ENCODE data around the gene BEST4.
A peak's percentile ranks its signal among the peaks of the same experiment; 100 is the strongest.
"Not testable (repeated sequence)": the region's sequence is repeated elsewhere in the genome, so short reads cannot be mapped to it uniquely, and the experiment has no call there.

The BEST4 gene

GRCh38 chr1:44812822-44813543 lies 25.0 kb upstream of the BEST4 start:
- Histone ChIP-seq H3K9me3 (replicated peaks in 1 of 2; ENCODE audit: control insufficient read depth in 2 of 2, insufficient read depth in 1 of 2, low read depth in 1 of 2, low read length in 2 of 2) (no peaks in the 10 kb centered on the region), H3K36me3 (replicated peaks in 1 of 2; ENCODE audit: control insufficient read depth in 2 of 2, insufficient read depth in 2 of 2, low read length in 2 of 2) (peaks cover 0 to 13% of the 10 kb centered on the region in 2 donors), H2BK12ac (ENCODE audit: low read length) (peak overlapping the region; percentile 75), H4K8ac (ENCODE audit: low read depth, low read length) (peak overlapping the region; percentile 21), H3K4me2 (ENCODE audit: insufficient read depth, low read length, poor library complexity, severe bottlenecking) (peak overlapping the region; percentile 80), H3K4me3 (ENCODE audit: low read length in 2 of 2) (peak overlapping the region in 1 of 2 donors; percentile 81), H3K79me1 (ENCODE audit: low read depth, low read length) (peaks cover 3% of the 10 kb centered on the region), H2AK5ac (ENCODE audit: low read depth, low read length) (peak overlapping the region; percentile 95), H3K23ac (ENCODE audit: low read depth, low read length, poor library complexity) (peak overlapping the region; percentile 68), H3K4me1 (ENCODE audit: control insufficient read depth in 2 of 2, insufficient read depth in 1 of 2, low read depth in 1 of 2, low read length in 2 of 2) (peaks cover 15 to 30% of the 10 kb centered on the region in 2 donors), H3K14ac (ENCODE audit: low read length) (peak overlapping the region; percentile 92), H3K9ac (ENCODE audit: low read depth, low read length, poor library complexity) (peak overlapping the region; percentile 94), H3K18ac (ENCODE audit: low read length) (peak overlapping the region; percentile 97), H2BK15ac (ENCODE audit: low read length) (peak overlapping the region; percentile 68), H2BK5ac (ENCODE audit: low read length) (peak overlapping the region; percentile 83), H3K4ac (ENCODE audit: low read length) (peak overlapping the region; percentile 81), H4K91ac (ENCODE audit: low read depth, low read length, poor library complexity) (peak overlapping the region; percentile 96), H3K27ac (replicated peaks; ENCODE audit: low read length) (no peak overlapping the region), H3K27me3 (ENCODE audit: control insufficient read depth in 3 of 3, insufficient read depth in 3 of 3, low read depth in 1 of 3, low read length in 3 of 3) (peaks cover 0 to 4% (median 0%) of the 10 kb centered on the region in 3 experiments), H2AFZ (ENCODE audit: low read length) (no peak overlapping the region), H2BK120ac (ENCODE audit: low read depth, low read length) (no peak overlapping the region)
- no CpG with 5 or more reads among the region's 48 CpGs for WGBS, 2 donors (ENCODE audit: extremely low coverage in 2 of 2, insufficient read length in 2 of 2, insufficient replicate concordance in 1 of 2)
- DNase-seq (ENCODE audit: low spot score) = no peak

GRCh38 chr1:44811234-44811633 lies 23.3 kb upstream of the BEST4 start:
- no peaks in the 10 kb centered on the region for H3K9me3 ChIP-seq (replicated peaks in 1 of 2; ENCODE audit: control insufficient read depth in 2 of 2, insufficient read depth in 1 of 2, low read depth in 1 of 2, low read length in 2 of 2)
- H3K4ac ChIP-seq (ENCODE audit: low read length) = no peak overlapping the region
- H3K4me3 ChIP-seq (ENCODE audit: low read length in 2 of 2) = no peak overlapping the region
- H2BK15ac ChIP-seq (ENCODE audit: low read length) = no peak overlapping the region
- H3K27ac ChIP-seq (replicated peaks; ENCODE audit: low read length) = peak overlapping the region; percentile 27
- no peak overlapping the region for H3K18ac ChIP-seq (ENCODE audit: low read length)
- H2BK120ac ChIP-seq (ENCODE audit: low read depth, low read length) = no peak overlapping the region
- no peak overlapping the region for H2BK5ac ChIP-seq (ENCODE audit: low read length)
- no peak overlapping the region for H3K4me2 ChIP-seq (ENCODE audit: insufficient read depth, low read length, poor library complexity, severe bottlenecking)
- peaks cover 3% of the 10 kb centered on the region for H3K79me1 ChIP-seq (ENCODE audit: low read depth, low read length)
- no peak overlapping the region for H2AK5ac ChIP-seq (ENCODE audit: low read depth, low read length)
- DNase-seq (ENCODE audit: low spot score) = no peak
- WGBS, 2 donors (ENCODE audit: extremely low coverage in 2 of 2, insufficient read length in 2 of 2, insufficient replicate concordance in 1 of 2) = no CpG with 5 or more reads among the region's 8 CpGs
- H3K9ac ChIP-seq (ENCODE audit: low read depth, low read length, poor library complexity) = no peak overlapping the region
- H4K91ac ChIP-seq (ENCODE audit: low read depth, low read length, poor library complexity) = no peak overlapping the region
- peaks cover 0 to 4% (median 0%) of the 10 kb centered on the region in 3 experiments for H3K27me3 ChIP-seq (ENCODE audit: control insufficient read depth in 3 of 3, insufficient read depth in 3 of 3, low read depth in 1 of 3, low read length in 3 of 3)
- no peak overlapping the region for H2BK12ac ChIP-seq (ENCODE audit: low read length)
- peaks cover 28 to 43% of the 10 kb centered on the region in 2 donors for H3K4me1 ChIP-seq (ENCODE audit: control insufficient read depth in 2 of 2, insufficient read depth in 1 of 2, low read depth in 1 of 2, low read length in 2 of 2)
- no peak overlapping the region for H3K14ac ChIP-seq (ENCODE audit: low read length)
- peaks cover 2 to 19% of the 10 kb centered on the region in 2 donors for H3K36me3 ChIP-seq (replicated peaks in 1 of 2; ENCODE audit: control insufficient read depth in 2 of 2, insufficient read depth in 2 of 2, low read length in 2 of 2)
- no peak overlapping the region for H2AFZ ChIP-seq (ENCODE audit: low read length)
- H4K8ac ChIP-seq (ENCODE audit: low read depth, low read length) = no peak overlapping the region
- no peak overlapping the region for H3K23ac ChIP-seq (ENCODE audit: low read depth, low read length, poor library complexity)

- H2AFZ ChIP-seq (ENCODE audit: low read length); H3K79me1 ChIP-seq (ENCODE audit: low read depth, low read length); H3K18ac ChIP-seq (ENCODE audit: low read length); H3K4me3 ChIP-seq (ENCODE audit: low read length in 2 of 2); H2BK120ac ChIP-seq (ENCODE audit: low read depth, low read length); H3K9ac ChIP-seq (ENCODE audit: low read depth, low read length, poor library complexity); H2BK5ac ChIP-seq (ENCODE audit: low read length); H2BK12ac ChIP-seq (ENCODE audit: low read length); H3K27ac ChIP-seq (replicated peaks; ENCODE audit: low read length); H3K14ac ChIP-seq (ENCODE audit: low read length); H3K4ac ChIP-seq (ENCODE audit: low read length); H3K9me3 ChIP-seq (replicated peaks in 1 of 2; ENCODE audit: control insufficient read depth in 2 of 2, insufficient read depth in 1 of 2, low read depth in 1 of 2, low read length in 2 of 2); H3K23ac ChIP-seq (ENCODE audit: low read depth, low read length, poor library complexity); H4K8ac ChIP-seq (ENCODE audit: low read depth, low read length); H4K91ac ChIP-seq (ENCODE audit: low read depth, low read length, poor library complexity); H2BK15ac ChIP-seq (ENCODE audit: low read length); H3K4me2 ChIP-seq (ENCODE audit: insufficient read depth, low read length, poor library complexity, severe bottlenecking); H3K27me3 ChIP-seq (ENCODE audit: control insufficient read depth in 3 of 3, insufficient read depth in 3 of 3, low read depth in 1 of 3, low read length in 3 of 3); DNase-seq (ENCODE audit: low spot score): not testable (repeated sequence)
- H2AK5ac ChIP-seq (ENCODE audit: low read depth, low read length) = peak overlapping the region; percentile 40
- peaks cover 28 to 43% of the 10 kb centered on the region in 2 donors for H3K4me1 ChIP-seq (ENCODE audit: control insufficient read depth in 2 of 2, insufficient read depth in 1 of 2, low read depth in 1 of 2, low read length in 2 of 2)
- WGBS, 2 donors (ENCODE audit: extremely low coverage in 2 of 2, insufficient read length in 2 of 2, insufficient replicate concordance in 1 of 2) = no CpG with 5 or more reads among the region's 4 CpGs
- H3K36me3 ChIP-seq (replicated peaks in 1 of 2; ENCODE audit: control insufficient read depth in 2 of 2, insufficient read depth in 2 of 2, low read length in 2 of 2) = peaks cover 2 to 22% of the 10 kb centered on the region in 2 donors
Observed at GRCh38 chr1:44810762-44811105, 22.8 kb upstream of the BEST4 start.

GRCh38 chr1:44810101-44810761 lies 22.3 kb upstream of the BEST4 start:
- H2AK5ac ChIP-seq (ENCODE audit: low read depth, low read length) = peak overlapping the region; percentile 40
- H3K4me3 ChIP-seq (ENCODE audit: low read length in 2 of 2) = no peak overlapping the region
- H3K4me2 ChIP-seq (ENCODE audit: insufficient read depth, low read length, poor library complexity, severe bottlenecking) = no peak overlapping the region
- DNase-seq (ENCODE audit: low spot score) = no peak
- no peak overlapping the region for H2AFZ ChIP-seq (ENCODE audit: low read length)
- H3K27me3 ChIP-seq (ENCODE audit: control insufficient read depth in 3 of 3, insufficient read depth in 3 of 3, low read depth in 1 of 3, low read length in 3 of 3) = peaks cover 0 to 4% (median 0%) of the 10 kb centered on the region in 3 experiments
- no CpG with 5 or more reads among the region's 12 CpGs for WGBS, 2 donors (ENCODE audit: extremely low coverage in 2 of 2, insufficient read length in 2 of 2, insufficient replicate concordance in 1 of 2)
- no peak overlapping the region for H2BK15ac ChIP-seq (ENCODE audit: low read length)
- H4K91ac ChIP-seq (ENCODE audit: low read depth, low read length, poor library complexity) = no peak overlapping the region
- H3K4ac ChIP-seq (ENCODE audit: low read length) = no peak overlapping the region
- peaks cover 3% of the 10 kb centered on the region for H3K79me1 ChIP-seq (ENCODE audit: low read depth, low read length)
- H3K27ac ChIP-seq (replicated peaks; ENCODE audit: low read length) = no peak overlapping the region
- peaks cover 28 to 43% of the 10 kb centered on the region in 2 donors for H3K4me1 ChIP-seq (ENCODE audit: control insufficient read depth in 2 of 2, insufficient read depth in 1 of 2, low read depth in 1 of 2, low read length in 2 of 2)
- H3K14ac ChIP-seq (ENCODE audit: low read length) = no peak overlapping the region
- no peak overlapping the region for H2BK5ac ChIP-seq (ENCODE audit: low read length)
- H3K36me3 ChIP-seq (replicated peaks in 1 of 2; ENCODE audit: control insufficient read depth in 2 of 2, insufficient read depth in 2 of 2, low read length in 2 of 2) = peaks cover 4 to 22% of the 10 kb centered on the region in 2 donors
- no peak overlapping the region for H2BK12ac ChIP-seq (ENCODE audit: low read length)
- no peak overlapping the region for H3K23ac ChIP-seq (ENCODE audit: low read depth, low read length, poor library complexity)
- H2BK120ac ChIP-seq (ENCODE audit: low read depth, low read length) = peak overlapping the region; percentile 11
- H3K9ac ChIP-seq (ENCODE audit: low read depth, low read length, poor library complexity) = no peak overlapping the region
- H3K18ac ChIP-seq (ENCODE audit: low read length) = peak overlapping the region; percentile 40
- H3K9me3 ChIP-seq (replicated peaks in 1 of 2; ENCODE audit: control insufficient read depth in 2 of 2, insufficient read depth in 1 of 2, low read depth in 1 of 2, low read length in 2 of 2) = no peaks in the 10 kb centered on the region
- no peak overlapping the region for H4K8ac ChIP-seq (ENCODE audit: low read depth, low read length)

All from neuronal stem cell (in vitro differentiated cells).